ENCODE measurements around the gene MAPKAPK2. TPM values are rescaled to one million over a fixed set of nuclear protein-coding genes. Genes with fewer than 3 reads are reported as not detected.

Gene MAPKAPK2
- total RNA-seq, 1 donor from 2014 or later: 35.3 TPM

GRCh38 chr1:206702260-206702659 is 17.6 kb downstream of the MAPKAPK2 start:
- H3K4me1 ChIP-seq: peaks cover 21 to 46% of the 10 kb centered on the region in 2 donors
- no peak overlapping the region for H3K27ac ChIP-seq

DNA sequence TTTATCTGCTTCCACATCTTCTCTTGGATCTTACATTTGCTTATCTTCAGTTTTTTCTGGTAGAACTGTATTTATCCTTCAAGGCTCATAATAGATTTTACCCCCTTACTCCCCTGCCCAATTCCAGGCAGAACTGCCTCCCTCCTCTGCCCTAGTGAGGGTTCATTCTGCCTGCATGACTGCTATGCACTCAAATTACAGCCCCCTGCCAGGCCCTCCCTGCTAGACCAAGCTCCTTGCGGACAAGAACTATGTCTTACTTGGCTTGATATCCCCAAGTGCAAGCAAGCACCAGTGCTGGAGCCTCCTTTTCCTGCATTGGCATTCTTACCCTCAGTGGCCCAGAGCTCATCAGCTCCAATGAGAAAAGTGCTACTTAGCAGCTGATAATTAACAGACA is 18.1 kb downstream of the MAPKAPK2 start:
- Histone ChIP-seq H3K27ac (no peak overlapping the region), H3K36me3 (peaks cover 0 to 5% of the 10 kb centered on the region in 2 donors), H3K27me3 (no peaks in the 10 kb centered on the region), H3K4me3 (no peak overlapping the region), H3K4me1 (peaks cover 26 to 47% of the 10 kb centered on the region in 2 donors), H3K9me3 (no peaks in the 10 kb centered on the region)
- intact Hi-C loops (cut with DNase I): no loop called here
- TF ChIP-seq CTCF (IDR thresholded peaks at IDR 0.05): no peak
- DNase-seq (ENCODE audit: low spot score in 2 of 2): no peak

More at GRCh38 chr1:206702260-206702659, 17.6 kb downstream of the MAPKAPK2 start:
- no peak for TF ChIP-seq CTCF (IDR thresholded peaks at IDR 0.05)
- Histone ChIP-seq H3K4me3 (no peak overlapping the region), H3K27me3 (no peaks in the 10 kb centered on the region), H3K9me3 (no peaks in the 10 kb centered on the region), H3K36me3 (peaks cover 0 to 7% of the 10 kb centered on the region in 2 donors)
- no peak for DNase-seq (ENCODE audit: low spot score in 2 of 2)
- intact Hi-C loops (cut with DNase I): no loop called here

- H3K9me3 ChIP-seq: no peaks in the 10 kb centered on the region
- TF ChIP-seq CTCF (IDR thresholded peaks at IDR 0.05): no peak
- DNase-seq (ENCODE audit: low spot score in 2 of 2): no peak
- H3K4me1 ChIP-seq: peaks cover 28 to 46% of the 10 kb centered on the region in 2 donors
- no peaks in the 10 kb centered on the region for H3K27me3 ChIP-seq
- no peak overlapping the region for H3K27ac ChIP-seq
- intact Hi-C loops (cut with DNase I): no loop called here
- H3K36me3 ChIP-seq: no peaks in the 10 kb centered on the region
- H3K4me3 ChIP-seq: no peak overlapping the region
Measured at GRCh38 chr1:206703661-206704060, 19.0 kb downstream of the MAPKAPK2 start.

DNA sequence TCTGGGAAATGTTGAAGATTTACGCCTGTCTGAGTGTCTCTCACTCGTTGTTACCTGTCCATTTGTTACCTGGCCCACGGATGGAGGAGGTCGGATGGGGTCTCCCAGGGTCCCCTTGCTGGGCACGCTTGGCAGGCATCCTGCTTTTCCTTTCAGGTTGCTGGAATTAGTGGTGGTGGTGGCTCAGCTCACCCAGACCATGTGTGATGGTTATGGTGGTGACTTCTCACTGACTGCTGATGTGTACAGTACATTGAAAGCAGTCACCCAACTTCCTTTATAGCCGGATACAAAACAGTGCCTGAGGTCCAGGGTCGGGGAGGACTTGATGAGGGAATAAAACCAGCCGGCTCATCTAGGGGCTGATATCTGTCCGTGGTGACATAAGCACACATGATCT is 19.5 kb downstream of the MAPKAPK2 start:
- DNase-seq (ENCODE audit: low spot score in 2 of 2): no peak
- no peak for TF ChIP-seq CTCF (IDR thresholded peaks at IDR 0.05)
- Histone ChIP-seq H3K36me3 (no peaks in the 10 kb centered on the region), H3K9me3 (no peaks in the 10 kb centered on the region), H3K27me3 (no peaks in the 10 kb centered on the region), H3K27ac (no peak overlapping the region), H3K4me1 (peaks cover 28 to 48% of the 10 kb centered on the region in 2 donors), H3K4me3 (no peak overlapping the region)
- intact Hi-C loops (cut with DNase I): no loop called here

GRCh38 chr1:206705191-206705590 is 20.5 kb downstream of the MAPKAPK2 start:
- TF ChIP-seq CTCF (IDR thresholded peaks at IDR 0.05): no peak
- H3K4me3 ChIP-seq: peak overlapping the region in 1 of 2 donors; percentile 10
- intact Hi-C loops (cut with DNase I): no loop called here
- peak overlapping the region; percentile 74 to 75 for H3K27ac ChIP-seq
- H3K4me1 ChIP-seq: peaks cover 25 to 50% of the 10 kb centered on the region in 2 donors
- H3K36me3 ChIP-seq: no peaks in the 10 kb centered on the region
- no peaks in the 10 kb centered on the region for H3K9me3 ChIP-seq
- H3K27me3 ChIP-seq: no peaks in the 10 kb centered on the region
- DNase-seq (ENCODE audit: low spot score in 2 of 2): peak in 1 of 2 donors; percentile 76
